Suppressor macrophage (primary cell): ENCODE results near the gene MED29.

Experiments used
- DNase-seq, 4 experiments: peaks; one replicate each; pipeline ENCODE4 v3.0.0-alpha.2; 2020 to 2022

MED29 gene

GRCh38 chr19:39399668-39400050 lies 8.5 kb downstream of the MED29 start:
- DNase-seq: no peak

GRCh38 chr19:39400061-39400460 lies 8.9 kb downstream of the MED29 start:
- DNase-seq: no peak

- DNase-seq: no peak
These were observed 9.9 kb downstream of the MED29 start for GRCh38 chr19:39401070-39401548.

GRCh38 chr19:39401549-39402345 lies 10.6 kb downstream of the MED29 start:
- DNase-seq: peak; percentile 92 to 97 (median 92)

- peak; percentile 96 to 98 (median 98) for DNase-seq
These were observed 11.4 kb downstream of the MED29 start for GRCh38 chr19:39402346-39403300.

GRCh38 chr19:39403331-39404312 lies 12.4 kb downstream of the MED29 start:
- DNase-seq: peak; percentile 97 to 99 (median 97)

- no peak for DNase-seq
These were observed 14.2 kb downstream of the MED29 start for GRCh38 chr19:39405261-39405957.

GRCh38 chr19:39405958-39406655 lies 14.9 kb downstream of the MED29 start:
- no peak for DNase-seq

GRCh38 chr19:39406656-39407409 lies 15.7 kb downstream of the MED29 start, which contains the start of gene ZFP36:
ZFP36 (plus strand) TSS chr19:39406847; CDS start chr19:39406905, 58 bp downstream.
- peak; percentile 92 to 98 (median 94) for DNase-seq

GRCh38 chr19:39407410-39407659 lies 16.2 kb downstream of the MED29 start:
- DNase-seq: peak in 1 of 4 experiments; percentile 67

- peak; percentile 55 to 74 (median 60) for DNase-seq
These were observed 16.6 kb downstream of the MED29 start for GRCh38 chr19:39407660-39408391.

GRCh38 chr19:39408392-39409207 lies 17.4 kb downstream of the MED29 start:
- DNase-seq: peak; percentile 52 to 61 (median 58)

GRCh38 chr19:39409208-39410016 lies 18.2 kb downstream of the MED29 start:
- DNase-seq: peak; percentile 89 to 94 (median 92)

GRCh38 chr19:39410017-39410830 lies 19.0 kb downstream of the MED29 start:
- DNase-seq: peak in 2 of 4 experiments; percentile 92 to 93

- peak; percentile 55 to 68 (median 62) for DNase-seq
These were observed 19.6 kb downstream of the MED29 start for GRCh38 chr19:39410831-39411080.

GRCh38 chr19:39411081-39411831 lies 20.1 kb downstream of the MED29 start:
- peak; percentile 69 to 81 (median 78) for DNase-seq
